BLaER1 treated with 17β-estradiol and CSF1 and Interleukin-3, amounts not matched to agents 10 nM and 100 nM (cell line): ENCODE results near the gene PLA2G4B.
A peak's percentile ranks its signal among the peaks of the same experiment; 100 is the strongest.

ENCODE experiments used
- H3K27ac ChIP-seq, 11 experiments: shearing (Covaris generic); formaldehyde crosslinking; 2 replicates each; pipeline ENCODE4 v1.8.1; 2022
- H3K27me3 ChIP-seq, 11 experiments: shearing (Covaris generic); formaldehyde crosslinking; 2 replicates each; pipeline ENCODE4 v1.8.1; 2022
- H3K36me3 ChIP-seq, 11 experiments: shearing (Covaris generic); formaldehyde crosslinking; 2 replicates each; pipeline ENCODE4 v1.8.1; 2022
- H3K4me1 ChIP-seq, 10 experiments: shearing (Covaris generic); formaldehyde crosslinking; 2 replicates each; pipeline ENCODE4 v1.8.1; 2022
- H3K4me2 ChIP-seq, 11 experiments: shearing (Covaris generic); formaldehyde crosslinking; 2 replicates each; pipeline ENCODE4 v1.8.1; 2022
- H3K4me3 ChIP-seq, 10 experiments: shearing (Covaris generic); formaldehyde crosslinking; 2 replicates each; pipeline ENCODE4 v1.8.1; 2022
- H3K9ac ChIP-seq, 11 experiments: shearing (Covaris generic); formaldehyde crosslinking; 2 replicates each; pipeline ENCODE4 v1.8.1; 2022
- H3K9me3 ChIP-seq, 11 experiments: shearing (Covaris generic); formaldehyde crosslinking; replicated peaks in 1 of 11; 2 replicates each; pipeline ENCODE4 v1.8.1; 2022
- H4K20me1 ChIP-seq, 11 experiments: shearing (Covaris generic); formaldehyde crosslinking; 2 replicates each; pipeline ENCODE4 v1.8.1; 2022
- Cebpa-rat ChIP-seq, 11 experiments: shearing (Covaris generic); IDR thresholded peaks; 2 replicates each; pipeline ENCODE4 v1.8.1; 2022

PLA2G4B gene

GRCh38 chr15:41795996-41796856, 42.4 kb upstream of the PLA2G4B start:
- H3K27me3 ChIP-seq, result no peaks in the 10 kb centered on the region
- H3K4me3 ChIP-seq, result no peak overlapping the region
- peak overlapping the region in 6 of 11 experiments; percentile 10 to 34 (median 29); a peak in 6 of 22 replicates for H3K27ac ChIP-seq
- peaks cover 0 to 11% (median 8%) of the 10 kb centered on the region in 11 experiments; a peak in 16 of 22 replicates for H3K9me3 ChIP-seq
- H4K20me1 ChIP-seq, result peaks cover 0 to 10% (median 0%) of the 10 kb centered on the region in 11 experiments; a peak in 4 of 22 replicates
- H3K9ac ChIP-seq, result peak overlapping the region in 6 of 11 experiments; percentile 0 to 31 (median 12); a peak in 5 of 22 replicates
- TF ChIP-seq Cebpa-rat (IDR thresholded peaks at IDR 0.05), result no peak
- peaks cover 41 to 84% (median 76%) of the 10 kb centered on the region in 10 experiments for H3K4me1 ChIP-seq
- H3K36me3 ChIP-seq, result peaks cover 11 to 20% (median 16%) of the 10 kb centered on the region in 11 experiments
- peak overlapping the region; percentile 61 to 88 (median 79) for H3K4me2 ChIP-seq

DNA sequence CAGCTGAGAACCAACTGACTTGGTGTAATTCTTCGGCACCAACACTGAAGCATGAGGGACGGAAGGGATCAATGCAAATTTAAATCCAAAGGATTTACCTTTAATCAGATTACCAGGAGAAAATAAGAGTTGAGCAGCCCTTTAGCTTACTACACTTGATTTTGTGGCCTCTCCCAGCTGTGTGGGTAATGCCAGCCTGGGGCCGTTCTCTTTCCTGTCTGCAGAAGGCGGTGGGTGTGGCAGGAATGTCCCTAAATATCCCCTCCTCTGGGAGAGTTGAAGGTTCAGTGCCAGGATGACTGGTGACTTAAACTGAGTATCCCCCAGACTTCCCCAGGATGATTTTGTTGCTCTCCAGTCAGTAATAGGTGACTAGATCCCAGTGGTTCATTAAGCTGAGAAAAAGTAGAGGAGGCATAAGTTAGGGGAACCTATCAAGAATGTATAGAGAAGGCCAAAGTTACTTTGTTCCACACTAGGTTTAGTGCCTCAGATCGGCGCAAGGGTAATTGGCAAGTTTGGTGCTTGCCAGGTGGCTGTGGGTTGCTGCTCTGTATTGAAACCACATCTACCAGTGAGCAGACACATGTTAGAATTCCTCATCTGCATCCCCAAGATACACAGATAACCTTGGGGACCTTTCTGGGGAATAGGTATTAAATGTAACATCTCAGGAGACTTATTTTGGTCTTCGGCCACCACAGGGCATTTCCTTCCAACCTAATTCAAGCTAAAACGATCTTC, 41.3 kb upstream of the PLA2G4B start:
- Histone ChIP-seq H3K36me3 (peaks cover 21 to 31% (median 27%) of the 10 kb centered on the region in 11 experiments), H3K27me3 (no peaks in the 10 kb centered on the region), H3K4me1 (peaks cover 31 to 73% (median 64%) of the 10 kb centered on the region in 10 experiments), H3K27ac (no peak overlapping the region), H3K9ac (peak overlapping the region in 4 of 11 experiments; percentile 2 to 16 (median 6); a peak in 2 of 22 replicates), H4K20me1 (peaks cover 0 to 10% (median 0%) of the 10 kb centered on the region in 11 experiments; a peak in 4 of 22 replicates), H3K4me2 (peak overlapping the region; percentile 61 to 88 (median 79)), H3K4me3 (no peak overlapping the region), H3K9me3 (peaks cover 0 to 20% (median 18%) of the 10 kb centered on the region in 11 experiments; a peak in 17 of 22 replicates)
- no peak for TF ChIP-seq Cebpa-rat (IDR thresholded peaks at IDR 0.05)

DNA sequence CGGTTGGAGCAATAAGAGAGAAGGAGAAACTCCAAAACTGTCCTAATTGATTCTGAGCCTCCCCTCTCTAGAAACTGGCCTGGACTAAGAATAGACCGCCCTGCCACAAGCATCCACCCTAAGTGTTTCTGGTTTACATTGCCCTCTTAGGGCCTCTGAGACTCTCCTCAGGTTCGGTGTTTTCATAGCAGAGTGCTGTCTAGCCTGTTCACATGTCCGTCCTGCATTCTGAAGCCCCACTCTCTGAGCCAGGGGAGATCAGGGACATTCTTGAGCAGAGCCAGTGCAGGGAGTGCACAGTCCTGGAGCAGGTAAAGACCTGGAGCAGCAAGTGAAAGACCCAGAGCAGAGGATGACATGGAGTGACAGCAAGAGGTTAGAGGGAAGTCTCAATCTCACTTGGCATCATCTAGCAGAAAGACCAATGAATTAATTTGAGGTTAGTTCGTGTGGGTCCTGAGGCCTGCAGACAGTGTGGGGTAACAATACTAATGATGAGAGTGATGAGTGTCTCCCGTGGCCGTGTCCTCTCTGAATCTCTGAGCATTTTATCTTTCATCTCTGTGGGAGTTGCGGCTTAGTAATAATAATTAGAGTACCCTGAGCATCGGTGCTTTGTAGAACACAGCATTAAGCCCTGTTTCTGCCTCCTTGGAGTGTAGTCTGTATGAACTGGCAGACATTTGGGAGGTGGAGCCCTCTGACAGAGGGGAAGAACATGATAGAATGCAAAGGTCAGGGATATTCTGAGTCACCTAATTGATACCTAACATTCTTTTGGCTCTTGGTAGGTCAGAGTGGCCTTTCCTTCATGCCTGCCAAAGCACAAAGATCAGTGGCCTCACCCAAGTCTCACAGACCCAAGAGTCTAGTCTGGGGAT, 39.8 kb upstream of the PLA2G4B start:
- Histone ChIP-seq H3K4me2 (peak overlapping the region in 8 of 11 experiments; percentile 3 to 61 (median 32); a peak in 11 of 22 replicates), H3K4me3 (no peak overlapping the region)

DNA sequence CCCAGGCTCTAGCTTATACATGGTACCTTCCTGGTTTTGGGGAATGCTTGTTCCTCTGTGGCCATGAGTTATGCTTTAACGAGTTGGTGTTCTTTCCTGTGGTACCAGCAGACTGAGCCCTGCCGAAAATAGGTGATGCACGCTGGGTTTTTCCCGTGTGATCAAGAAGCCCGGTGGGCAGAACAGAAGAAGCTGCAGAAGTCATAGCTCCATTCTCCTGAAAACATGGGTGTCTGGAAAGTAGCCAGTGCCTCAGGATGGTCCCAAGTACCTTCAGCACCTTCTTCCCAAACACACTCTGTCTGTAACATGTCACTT, 39.2 kb upstream of the PLA2G4B start:
- no peak for TF ChIP-seq Cebpa-rat (IDR thresholded peaks at IDR 0.05)
- H3K27ac ChIP-seq, result no peak overlapping the region
- H3K4me2 ChIP-seq, result peak overlapping the region in 6 of 11 experiments; percentile 0 to 61 (median 34); a peak in 7 of 22 replicates

More for the DNA sequence above, 39.8 kb upstream of the PLA2G4B start:
- no peaks in the 10 kb centered on the region for H3K27me3 ChIP-seq
- 0 out of 22 replicates have a peak overlapping the region, but pooled peaks of 1 of the 11 experiments have one; percentile 32 for H3K9ac ChIP-seq
- H3K4me1 ChIP-seq, result peaks cover 31 to 58% (median 55%) of the 10 kb centered on the region in 10 experiments
- H3K36me3 ChIP-seq, result peaks cover 21 to 38% (median 28%) of the 10 kb centered on the region in 11 experiments
- no peak for TF ChIP-seq Cebpa-rat (IDR thresholded peaks at IDR 0.05)
- H3K9me3 ChIP-seq, result peaks cover 0 to 20% (median 18%) of the 10 kb centered on the region in 11 experiments; a peak in 17 of 22 replicates
- peaks cover 0 to 10% (median 0%) of the 10 kb centered on the region in 11 experiments; a peak in 4 of 22 replicates for H4K20me1 ChIP-seq
- H3K27ac ChIP-seq, result no peak overlapping the region; a peak in 1 of 22 replicates

DNA sequence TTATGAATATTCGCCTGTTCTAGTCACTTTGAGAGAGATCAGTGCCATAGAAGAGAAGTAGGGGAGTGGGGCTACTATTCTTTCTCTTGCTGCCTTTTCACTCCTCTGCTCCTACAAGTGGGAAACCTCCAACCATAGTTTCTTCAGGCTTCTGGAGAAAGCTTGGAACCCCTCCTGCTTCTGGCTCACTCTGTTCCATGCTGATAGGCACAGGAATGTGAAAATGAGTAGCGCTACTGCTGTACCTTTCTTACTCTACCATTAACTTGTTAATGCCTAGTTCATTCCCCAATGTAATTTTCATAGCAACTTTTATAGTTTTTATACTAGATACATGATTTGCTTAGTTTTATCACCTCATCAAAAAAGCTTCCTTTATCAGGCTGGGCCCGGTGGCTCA, 37.5 kb upstream of the PLA2G4B start:
- no peak overlapping the region for H3K27ac ChIP-seq
- H3K4me2 ChIP-seq, result no peak overlapping the region
- H3K4me3 ChIP-seq, result no peak overlapping the region
- H3K27me3 ChIP-seq, result no peaks in the 10 kb centered on the region
- TF ChIP-seq Cebpa-rat (IDR thresholded peaks at IDR 0.05), result no peak
- H3K9ac ChIP-seq, result no peak overlapping the region
- peaks cover 21 to 38% (median 28%) of the 10 kb centered on the region in 11 experiments for H3K36me3 ChIP-seq
- H4K20me1 ChIP-seq, result peaks cover 0 to 15% (median 0%) of the 10 kb centered on the region in 11 experiments; a peak in 4 of 22 replicates
- peaks cover 23 to 57% (median 52%) of the 10 kb centered on the region in 10 experiments for H3K4me1 ChIP-seq
- H3K9me3 ChIP-seq, result peaks cover 0 to 20% (median 18%) of the 10 kb centered on the region in 11 experiments; a peak in 17 of 22 replicates

More for the DNA sequence above, 39.2 kb upstream of the PLA2G4B start:
- no peaks in the 10 kb centered on the region for H3K27me3 ChIP-seq
- no peak overlapping the region for H3K4me3 ChIP-seq
- peaks cover 32 to 57% (median 53%) of the 10 kb centered on the region in 10 experiments for H3K4me1 ChIP-seq
- H3K9ac ChIP-seq, result no peak overlapping the region
- peaks cover 0 to 20% (median 18%) of the 10 kb centered on the region in 11 experiments; a peak in 17 of 22 replicates for H3K9me3 ChIP-seq
- peaks cover 21 to 38% (median 28%) of the 10 kb centered on the region in 11 experiments for H3K36me3 ChIP-seq
- peaks cover 0 to 10% (median 0%) of the 10 kb centered on the region in 11 experiments; a peak in 4 of 22 replicates for H4K20me1 ChIP-seq

DNA sequence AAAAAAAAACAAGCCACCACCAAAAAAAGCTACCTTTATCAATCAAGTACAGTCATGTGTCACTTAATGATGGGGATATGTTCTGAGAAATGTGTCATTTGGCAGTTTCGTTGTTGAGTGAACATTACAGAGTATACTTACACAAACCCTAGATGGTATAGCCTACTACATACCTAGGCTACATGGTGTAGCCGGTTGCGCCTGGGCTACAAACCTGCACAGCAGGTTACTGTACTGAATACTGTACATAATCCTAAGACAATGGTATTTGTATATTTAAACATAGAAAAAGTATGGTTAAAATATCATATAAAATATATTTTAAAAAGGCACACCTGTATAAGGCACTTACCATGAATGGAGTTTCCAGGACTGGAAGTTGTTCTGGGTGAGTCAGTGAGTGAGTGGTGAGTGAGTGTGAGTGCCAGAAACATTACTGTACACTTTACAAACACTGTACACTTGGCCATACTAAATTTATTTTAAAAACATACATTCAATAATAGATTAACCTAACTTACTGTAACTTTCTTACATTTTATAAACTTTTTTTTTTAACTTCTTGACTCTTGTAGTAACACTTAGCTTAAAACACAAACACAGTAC, 36.7 kb upstream of the PLA2G4B start:
- H3K9me3 ChIP-seq, result peaks cover 0 to 20% (median 18%) of the 10 kb centered on the region in 11 experiments; a peak in 17 of 22 replicates
- no peaks in the 10 kb centered on the region for H3K27me3 ChIP-seq
- H3K36me3 ChIP-seq, result peaks cover 21 to 38% (median 28%) of the 10 kb centered on the region in 11 experiments
- no peak overlapping the region for H3K9ac ChIP-seq
- H3K27ac ChIP-seq, result no peak overlapping the region
- H3K4me3 ChIP-seq, result no peak overlapping the region
- peaks cover 15 to 56% (median 51%) of the 10 kb centered on the region in 10 experiments for H3K4me1 ChIP-seq
- no peak for TF ChIP-seq Cebpa-rat (IDR thresholded peaks at IDR 0.05)
- no peak overlapping the region for H3K4me2 ChIP-seq
- H4K20me1 ChIP-seq, result peaks cover 0 to 15% (median 0%) of the 10 kb centered on the region in 11 experiments; a peak in 4 of 22 replicates

DNA sequence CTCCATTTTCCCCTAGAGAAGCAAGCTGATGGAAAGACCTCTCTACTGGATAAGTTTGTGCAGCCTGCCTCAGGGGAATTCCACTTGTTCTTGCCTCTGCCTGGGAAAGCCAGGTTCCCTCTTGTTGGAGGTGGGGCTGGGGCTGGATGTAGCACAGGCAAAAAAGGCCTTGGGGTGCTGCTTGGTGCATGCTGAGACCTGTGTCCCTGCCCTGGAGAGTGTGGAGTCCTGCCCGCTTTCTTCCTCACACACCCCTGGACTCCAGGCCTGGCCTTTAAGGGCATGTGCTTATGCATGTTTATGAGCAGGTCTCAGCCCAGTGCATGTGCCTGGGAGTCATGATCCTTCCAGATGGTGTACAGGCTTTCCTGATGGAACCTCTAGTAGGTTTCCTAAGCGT, 34.3 kb upstream of the PLA2G4B start:
- Histone ChIP-seq H3K27me3 (no peaks in the 10 kb centered on the region), H3K27ac (peak overlapping the region in 2 of 11 experiments; percentile 3 to 4; a peak in 2 of 22 replicates), H3K4me3 (no peak overlapping the region), H3K36me3 (peaks cover 24 to 37% (median 28%) of the 10 kb centered on the region in 11 experiments), H3K9ac (peak overlapping the region in 2 of 11 experiments; percentile 4 to 29; a peak in 2 of 22 replicates), H3K4me1 (peaks cover 13 to 43% (median 36%) of the 10 kb centered on the region in 10 experiments), H3K4me2 (peak overlapping the region in 9 of 11 experiments; percentile 37 to 68 (median 53); a peak in 17 of 22 replicates), H4K20me1 (peaks cover 0 to 9% (median 0%) of the 10 kb centered on the region in 11 experiments; a peak in 2 of 22 replicates), H3K9me3 (peaks cover 0 to 20% (median 18%) of the 10 kb centered on the region in 11 experiments; a peak in 17 of 22 replicates)
- TF ChIP-seq Cebpa-rat (IDR thresholded peaks at IDR 0.05), result no peak
